HG02973 (cell line): ENCODE results near the gene STXBP5L.
A peak's percentile ranks its signal among the peaks of the same experiment; 100 is the strongest.
"Not testable (repeated sequence)": the region's sequence is repeated elsewhere in the genome, so short reads cannot be mapped to it uniquely, and the experiment has no call there.

Experiments used
- ATAC-seq: cut with Tn5 transposase; IDR thresholded peaks from one replicate; pipeline ENCODE4 v1.9.1; 2021; ENCODE audit warnings: moderate library complexity; ENCODE audit not compliant: unreplicated experiment

Gene STXBP5L

DNA sequence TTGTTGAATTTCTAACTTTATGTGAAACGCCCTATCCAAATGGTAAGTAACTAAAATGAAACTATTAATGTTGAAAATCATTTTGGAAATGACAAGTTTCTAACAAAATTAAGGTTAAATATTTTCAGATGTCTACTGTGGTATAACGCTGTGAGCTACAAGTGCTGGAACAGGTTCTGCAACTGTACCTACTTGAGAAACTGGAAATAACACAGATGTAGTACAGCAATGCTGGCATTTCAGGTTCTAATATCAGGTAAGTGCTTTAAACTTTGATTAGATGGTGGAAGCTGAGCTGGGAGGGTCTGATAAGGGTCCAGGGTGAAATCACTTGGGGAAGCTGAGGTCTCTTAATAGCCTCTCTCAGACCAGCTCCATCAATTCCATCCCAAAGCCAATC is 315.1 kb downstream of the STXBP5L start:
- ATAC-seq = no peak

DNA sequence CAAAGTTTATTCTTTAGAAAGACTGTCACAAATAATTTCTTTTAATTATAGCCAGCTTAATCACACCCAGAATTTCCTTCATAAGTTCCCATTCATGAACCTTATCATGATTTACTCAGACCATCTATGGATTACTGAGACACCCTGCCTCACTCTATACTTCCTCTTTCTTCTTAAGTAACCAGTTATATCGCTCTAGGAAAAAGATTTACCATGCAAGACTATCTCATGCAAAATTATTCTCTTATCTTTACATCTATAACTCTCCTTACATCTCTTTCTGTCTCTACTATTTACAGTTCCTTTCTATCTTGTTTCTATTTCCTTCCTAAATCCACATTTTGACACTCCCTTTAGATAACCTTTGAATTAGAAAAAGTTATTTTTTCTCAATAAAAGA is 321.0 kb downstream of the STXBP5L start:
- no peak for ATAC-seq

DNA sequence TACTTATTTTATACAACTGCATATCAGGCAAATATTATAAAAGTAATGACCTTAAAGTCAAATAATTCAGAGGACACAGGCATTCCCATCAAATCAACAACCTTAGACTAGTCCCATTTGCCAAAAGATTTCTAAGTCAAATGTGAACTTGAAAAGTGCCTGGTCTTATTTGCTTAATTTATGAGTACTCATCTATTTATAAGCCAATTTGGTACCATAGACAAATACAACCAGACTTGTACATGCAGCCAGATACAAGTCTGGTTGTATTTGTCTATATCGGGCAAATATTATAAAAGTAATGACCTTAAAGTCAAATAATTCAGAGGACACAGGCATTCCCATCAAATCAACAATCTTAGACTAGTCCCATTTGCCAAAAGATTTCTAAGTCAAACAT is 322.2 kb downstream of the STXBP5L start:
- not testable (repeated sequence) for ATAC-seq

DNA sequence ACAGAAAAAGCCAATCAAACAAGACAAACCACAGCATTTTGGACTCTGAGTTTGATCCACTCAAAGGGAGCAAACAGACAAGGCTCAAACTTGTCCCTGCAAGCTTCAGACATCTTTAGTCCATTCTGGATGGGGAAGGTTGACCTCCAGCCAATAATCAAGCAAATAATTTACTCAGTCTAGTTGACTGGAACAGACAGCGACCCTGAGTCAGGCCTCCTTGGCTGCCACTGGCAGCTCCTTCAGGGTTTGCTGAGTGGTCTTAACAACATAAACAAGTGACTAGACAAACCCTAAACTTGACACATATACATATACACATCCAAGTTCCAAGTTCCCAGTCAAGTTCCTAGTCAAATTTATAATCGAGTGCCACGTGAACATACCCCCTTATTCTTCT is 323.9 kb downstream of the STXBP5L start:
- ATAC-seq = no peak

DNA sequence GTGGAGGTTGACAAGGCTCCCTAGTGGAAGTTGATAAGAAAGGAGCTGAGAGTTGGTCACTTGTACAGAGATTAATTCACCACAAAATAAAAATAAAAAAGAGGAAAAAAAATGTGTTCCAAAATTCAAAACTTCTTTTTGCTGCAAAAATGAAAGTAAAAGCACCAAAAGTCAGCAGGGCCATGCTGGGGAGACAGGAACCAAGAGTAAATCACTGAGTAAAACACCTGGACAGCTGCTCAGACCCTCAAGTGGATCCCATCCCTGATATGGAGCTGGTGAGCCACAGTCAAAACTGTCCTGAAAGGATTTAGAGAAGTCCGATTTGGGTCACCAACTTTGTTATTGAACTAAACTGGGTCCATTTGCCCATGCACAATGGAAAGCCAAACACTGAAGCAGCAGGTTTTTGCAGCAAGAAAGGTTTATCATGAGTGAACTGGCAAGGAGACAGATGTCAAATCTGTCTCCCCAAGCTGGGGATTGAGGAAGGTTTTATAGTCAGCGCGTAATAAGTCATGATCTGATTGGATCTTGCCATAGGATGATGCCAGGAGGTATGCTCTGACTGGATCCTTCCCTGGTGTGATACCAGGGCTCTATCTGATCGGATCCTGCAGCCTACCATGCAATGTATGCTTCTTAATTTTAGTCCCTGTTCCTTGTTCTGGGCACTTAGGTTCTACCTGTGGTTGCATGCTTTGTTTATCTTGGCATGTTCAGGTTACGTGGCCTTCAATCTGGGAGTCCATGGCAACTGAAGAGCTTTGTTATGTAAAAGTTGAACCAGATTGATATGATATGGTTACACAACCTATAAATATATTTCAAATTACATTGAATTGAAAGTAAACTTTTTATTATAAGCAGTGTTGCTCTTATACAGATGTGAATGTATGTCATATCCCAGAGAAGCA is 324.6 kb downstream of the STXBP5L start:
- no peak for ATAC-seq

DNA sequence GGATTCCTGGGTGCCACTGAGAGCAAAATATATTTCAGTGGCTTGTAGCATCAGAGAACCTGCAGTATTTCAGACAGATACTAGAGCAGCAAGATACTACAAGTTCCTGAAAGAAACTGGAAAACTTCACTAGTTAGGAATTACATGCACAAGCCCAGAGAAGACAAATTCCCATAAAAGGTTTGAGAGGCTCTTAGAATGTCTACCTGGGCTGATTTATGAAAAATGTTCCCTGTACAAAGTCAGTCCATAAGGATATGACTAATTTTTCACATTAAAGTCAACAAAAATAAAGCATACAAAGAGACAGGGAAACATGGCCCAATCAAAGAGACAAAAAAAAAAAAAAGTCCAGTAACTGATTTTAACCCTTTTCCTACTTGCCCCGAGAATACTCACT is 335.2 kb downstream of the STXBP5L start:
- ATAC-seq = no peak

DNA sequence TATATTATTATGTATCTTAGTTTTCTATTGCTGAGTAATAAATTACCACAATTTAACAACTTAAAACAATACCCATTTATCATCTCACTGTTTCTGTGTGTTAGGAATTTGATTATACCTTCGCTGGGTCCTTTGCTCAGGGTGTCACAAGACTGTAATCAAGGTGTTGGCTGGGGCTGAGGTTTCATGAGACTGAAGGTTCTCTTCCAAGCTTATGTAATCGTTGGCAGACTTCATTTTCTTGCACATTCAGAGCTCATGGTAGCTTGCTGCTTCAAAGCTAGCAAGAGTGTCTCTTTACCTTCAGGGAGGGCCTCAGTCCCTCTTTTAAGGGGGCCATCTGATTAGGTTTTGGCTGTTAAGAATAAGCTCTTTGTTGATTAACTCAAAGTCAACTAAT is 344.7 kb downstream of the STXBP5L start:
- ATAC-seq = no peak

DNA sequence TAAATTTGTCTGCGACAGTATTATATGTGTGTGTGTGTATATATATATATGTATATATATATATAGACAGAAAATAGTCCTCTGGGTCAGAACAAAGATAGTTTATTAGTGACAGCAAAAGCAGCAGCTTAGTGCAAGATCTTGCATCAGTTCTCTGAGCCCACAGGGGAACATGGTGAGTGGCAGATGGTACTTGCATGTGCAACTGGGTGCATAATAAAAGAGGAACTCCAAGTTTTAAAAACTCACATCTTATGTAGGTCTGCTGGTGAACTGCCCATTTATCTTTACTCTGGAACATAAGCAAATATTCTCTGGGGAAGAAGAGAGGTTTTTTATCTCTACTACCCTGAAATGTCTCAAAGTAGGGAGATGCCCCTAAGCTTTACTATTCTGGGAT is 361.4 kb downstream of the STXBP5L start:
- ATAC-seq = no peak

DNA sequence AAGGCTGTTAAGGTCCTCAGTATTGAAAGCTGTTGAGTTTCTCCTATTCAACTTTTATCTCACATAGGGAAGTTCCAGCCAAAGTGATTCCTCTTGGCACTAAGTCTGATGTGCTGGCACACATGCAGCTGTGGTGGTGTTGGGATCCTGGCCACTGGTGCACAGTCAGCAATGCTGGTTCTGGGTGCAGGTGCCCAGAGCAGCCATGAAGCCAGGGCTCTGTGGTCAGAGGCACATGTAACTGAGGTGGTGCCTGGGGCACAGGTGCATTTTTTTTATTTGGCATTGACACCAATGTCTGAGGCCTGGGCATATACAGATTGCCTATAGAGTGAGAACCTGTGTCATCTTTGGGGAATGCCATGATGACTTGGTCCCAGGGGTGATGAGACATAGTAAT is 366.4 kb downstream of the STXBP5L start:
- ATAC-seq = no peak

DNA sequence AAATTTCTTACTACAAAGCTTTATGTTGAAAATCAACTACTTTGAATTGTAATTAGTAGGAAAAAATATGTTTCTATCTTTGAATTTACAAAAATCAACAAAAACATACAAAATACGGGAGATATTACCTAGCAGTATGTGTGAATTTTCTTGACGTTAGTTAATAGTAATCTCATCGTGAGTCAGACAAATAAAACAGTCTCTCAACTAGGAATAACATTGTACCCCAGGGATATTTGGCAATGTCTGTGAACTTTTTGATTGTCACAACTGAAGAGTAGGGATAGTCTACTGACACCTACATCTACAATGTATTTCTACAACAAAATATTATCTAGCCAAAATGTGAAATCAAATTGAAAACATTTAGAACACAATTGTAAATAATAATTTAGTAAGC is 387.4 kb downstream of the STXBP5L start:
- ATAC-seq = no peak

DNA sequence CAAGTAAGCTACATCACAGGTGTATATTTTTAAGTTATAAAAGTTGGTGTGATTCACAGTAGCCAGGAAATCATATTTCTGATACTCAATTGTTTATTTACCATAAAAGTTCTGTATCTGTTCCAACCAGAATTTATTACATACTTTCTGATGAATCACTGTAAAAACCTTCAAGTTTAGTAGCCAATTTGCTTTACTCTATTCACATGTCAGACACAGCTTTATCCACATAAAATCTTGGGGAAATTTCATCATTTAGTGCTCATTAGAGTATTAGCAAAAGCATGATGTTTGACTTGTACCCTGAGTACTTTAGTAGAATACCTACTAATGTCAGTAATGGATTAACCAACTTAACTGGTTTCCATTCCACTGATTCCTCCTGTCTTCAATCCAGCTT is 388.0 kb downstream of the STXBP5L start:
- ATAC-seq = no peak

DNA sequence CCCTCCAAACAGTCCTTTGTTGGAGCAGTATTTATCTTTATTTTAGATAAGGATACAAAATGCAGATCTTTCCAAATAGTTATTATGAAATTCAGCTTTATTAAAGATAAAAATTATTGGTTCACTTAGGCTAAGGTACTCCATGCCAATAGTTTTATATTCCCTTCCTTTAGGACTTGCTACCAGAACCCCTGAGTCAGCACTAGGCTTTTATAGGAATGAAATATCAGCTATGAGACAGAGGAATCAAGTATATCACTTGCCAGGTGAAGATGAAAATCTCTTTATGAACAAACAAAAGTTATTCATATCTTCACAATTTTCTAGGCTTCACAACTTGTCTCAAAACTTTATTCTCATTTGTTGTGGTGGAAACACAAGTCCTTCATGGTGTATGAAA is 416.3 kb downstream of the STXBP5L start:
- no peak for ATAC-seq

DNA sequence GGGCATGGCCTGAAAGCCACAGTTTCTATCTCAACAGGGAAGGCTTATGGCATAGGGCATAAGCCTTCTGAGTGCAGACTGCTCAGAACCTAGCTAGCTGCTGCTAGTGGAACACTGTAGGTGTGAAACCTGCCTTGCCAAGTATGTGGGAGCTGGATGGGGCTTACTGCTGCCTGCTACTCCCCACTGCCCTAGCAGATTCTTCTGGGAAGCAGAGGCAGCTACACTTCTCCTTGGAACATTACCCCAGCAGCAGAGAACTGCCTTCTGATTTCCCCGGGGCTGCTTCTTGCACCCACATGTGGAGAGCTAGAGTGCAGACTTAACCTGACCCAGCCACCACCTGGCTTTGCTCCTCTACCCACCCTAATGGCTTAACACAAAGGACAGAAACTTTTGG is 422.1 kb downstream of the STXBP5L start:
- ATAC-seq = no peak

DNA sequence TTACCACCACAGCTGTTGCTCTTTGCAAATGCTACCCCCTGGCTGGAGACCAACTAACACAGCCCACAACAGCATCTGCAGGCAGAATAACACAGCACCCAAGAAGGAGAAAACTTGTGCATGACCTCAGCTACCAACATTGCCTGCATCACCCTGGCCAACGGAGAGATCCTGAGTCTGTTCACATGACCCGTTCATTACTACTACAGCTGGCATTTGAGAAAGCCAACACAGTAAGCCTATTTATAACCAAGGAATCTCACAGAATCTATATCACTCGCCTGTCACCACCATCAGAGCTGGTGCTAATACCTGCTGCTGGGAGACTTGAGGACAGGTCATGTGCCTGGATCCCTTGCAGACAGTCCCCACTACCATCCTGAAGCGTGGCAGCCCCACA is 422.6 kb downstream of the STXBP5L start:
- no peak for ATAC-seq

DNA sequence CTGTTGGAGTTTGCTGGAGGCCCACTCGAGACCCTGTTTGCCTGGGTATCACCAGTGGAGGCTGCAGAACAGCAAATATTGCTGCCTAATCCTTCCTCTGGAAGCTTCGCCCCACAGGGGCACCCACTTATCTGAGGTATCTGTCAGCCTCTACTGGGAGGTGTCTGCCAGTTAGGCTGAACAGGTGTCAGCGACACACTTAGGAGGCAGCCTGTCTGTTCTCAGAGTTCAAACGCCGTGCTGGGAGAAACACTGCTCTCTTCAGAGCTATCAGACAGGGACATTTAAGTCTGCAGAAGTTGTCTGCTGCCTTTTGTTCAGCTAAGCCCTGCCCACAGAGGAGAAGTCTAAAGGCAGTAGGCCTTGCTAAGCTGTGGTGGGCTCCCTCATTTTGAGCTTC is 448.0 kb downstream of the STXBP5L start:
- not testable (repeated sequence) for ATAC-seq

DNA sequence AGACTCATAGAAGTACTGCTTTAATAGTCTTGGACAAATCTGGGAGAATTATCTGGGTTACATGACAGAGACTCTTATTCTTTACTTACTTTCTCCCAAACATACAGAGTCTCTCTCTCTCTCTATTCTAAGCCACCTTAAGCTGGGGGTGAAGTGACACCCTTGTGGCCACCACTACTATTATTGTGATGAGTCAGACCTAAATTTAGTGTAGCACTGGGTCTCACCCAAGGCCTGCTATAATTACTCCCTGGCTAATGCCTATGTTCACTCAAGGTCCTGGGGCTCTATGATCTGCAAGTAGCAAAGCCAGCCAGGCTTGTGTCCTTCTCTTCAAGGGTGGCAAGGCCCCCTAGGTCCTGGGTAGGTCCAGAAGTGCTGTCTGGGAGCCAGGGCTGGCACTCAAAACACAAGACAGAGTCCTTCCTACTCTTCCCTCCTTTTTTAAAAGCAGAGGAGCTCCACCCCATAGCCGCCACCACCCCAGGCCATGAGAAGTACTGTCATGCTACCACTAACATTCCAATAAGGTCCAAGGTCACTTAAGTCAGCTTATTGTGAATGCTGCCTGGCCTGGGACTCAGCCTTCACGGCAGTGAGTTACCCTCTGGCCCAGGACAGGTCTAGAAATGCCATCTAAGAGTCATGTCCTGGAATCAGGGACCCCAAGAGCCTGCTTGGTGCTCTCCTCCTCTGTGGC is 454.2 kb downstream of the STXBP5L start:
- peak; percentile 69 for ATAC-seq

DNA sequence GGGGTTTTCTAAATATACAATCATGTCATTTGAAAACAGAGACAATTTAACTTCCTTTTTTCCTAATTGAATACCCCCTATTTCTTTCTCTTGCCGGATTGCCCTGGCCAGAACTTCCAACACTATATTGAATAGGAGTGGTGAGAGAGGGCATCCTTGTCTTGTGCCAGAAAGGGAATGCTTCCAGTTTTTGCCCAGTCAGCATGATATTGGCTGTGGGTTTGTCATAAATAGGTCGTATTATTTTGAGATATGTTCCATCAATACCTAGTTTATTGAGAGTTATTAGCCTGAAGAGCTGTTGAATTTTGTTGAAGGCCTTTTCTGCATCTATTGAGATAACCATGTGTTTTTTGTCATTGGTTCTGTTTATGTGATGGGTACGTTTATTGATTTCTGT is 480.3 kb downstream of the STXBP5L start:
- ATAC-seq = not testable (repeated sequence)

DNA sequence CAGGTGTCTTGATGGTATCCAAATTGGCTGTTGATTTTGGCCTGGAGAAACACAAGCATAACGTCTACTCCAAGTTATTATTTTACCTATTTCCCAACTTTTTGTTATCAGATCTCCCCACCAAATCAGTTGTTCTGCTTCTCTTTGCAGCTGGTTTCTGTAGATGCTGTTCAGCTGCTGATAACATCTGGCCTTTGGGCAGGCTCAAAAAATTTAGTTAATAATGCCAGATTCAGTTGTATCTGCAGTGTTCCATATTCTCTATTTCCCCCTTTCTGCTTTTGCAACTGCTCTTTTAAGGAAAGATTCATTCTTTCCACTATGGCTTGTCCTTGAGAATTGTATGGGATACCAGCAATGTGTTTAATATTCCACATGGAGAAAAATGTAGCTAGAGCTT is 488.0 kb downstream of the STXBP5L start:
- ATAC-seq = not testable (repeated sequence)

DNA sequence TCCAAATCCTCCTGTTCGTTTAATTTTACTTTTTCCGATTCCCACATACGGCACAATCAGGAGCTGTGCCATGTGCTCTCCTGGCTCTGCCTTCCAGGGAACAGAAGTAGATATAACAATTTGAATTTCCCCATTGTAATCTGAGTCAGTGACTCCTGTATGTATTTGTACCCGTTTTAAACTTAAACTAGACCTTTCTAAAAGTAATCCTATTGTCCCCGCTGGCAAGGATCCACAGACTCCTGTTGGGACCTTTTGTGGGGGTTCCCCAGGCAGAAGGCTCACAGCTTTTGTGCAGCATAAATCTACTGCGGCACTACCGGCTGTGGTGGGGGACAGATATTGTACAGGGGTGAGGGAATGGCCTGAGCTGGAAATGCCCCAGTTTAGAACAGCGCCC is 490.0 kb downstream of the STXBP5L start:
- not testable (repeated sequence) for ATAC-seq

DNA sequence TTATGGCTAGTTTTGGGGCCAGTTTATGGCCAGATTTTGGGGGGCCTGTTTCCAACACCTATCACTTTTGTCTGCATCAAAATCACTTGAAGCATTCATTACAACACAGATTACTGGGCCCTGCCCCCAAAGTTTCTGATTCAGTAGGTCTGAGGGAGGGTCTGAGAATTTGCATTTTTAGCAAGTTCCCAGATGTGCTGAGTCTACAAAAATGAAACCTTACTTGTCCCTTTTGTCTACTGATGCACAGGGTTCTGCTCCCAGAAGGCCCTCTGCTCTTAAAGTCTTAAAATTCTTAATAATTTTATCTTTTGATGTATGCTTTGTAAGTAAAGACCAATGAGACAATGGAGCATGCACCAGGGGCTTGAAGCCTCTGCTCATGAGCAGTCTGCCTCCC is 491.8 kb downstream of the STXBP5L start:
- no peak for ATAC-seq

DNA sequence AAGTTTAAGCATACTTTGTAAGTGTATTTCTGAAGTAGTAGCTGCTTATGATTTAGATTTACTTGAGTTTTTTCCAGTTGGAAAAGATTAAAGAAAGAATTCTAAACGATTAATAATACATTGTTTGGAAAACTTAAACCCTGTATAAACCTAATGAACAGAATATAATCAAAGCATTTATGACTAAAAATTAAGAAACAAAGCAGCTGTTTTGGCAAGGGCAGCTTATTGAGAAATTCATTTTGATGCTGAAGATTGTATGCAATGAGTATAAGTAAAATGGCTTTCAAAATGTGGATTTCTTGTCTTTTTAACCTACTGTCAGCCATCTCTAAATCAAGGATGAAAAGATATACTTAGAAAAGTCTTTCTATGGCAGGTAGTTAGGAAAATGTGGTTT is 497.6 kb downstream of the STXBP5L start:
- ATAC-seq = no peak

DNA sequence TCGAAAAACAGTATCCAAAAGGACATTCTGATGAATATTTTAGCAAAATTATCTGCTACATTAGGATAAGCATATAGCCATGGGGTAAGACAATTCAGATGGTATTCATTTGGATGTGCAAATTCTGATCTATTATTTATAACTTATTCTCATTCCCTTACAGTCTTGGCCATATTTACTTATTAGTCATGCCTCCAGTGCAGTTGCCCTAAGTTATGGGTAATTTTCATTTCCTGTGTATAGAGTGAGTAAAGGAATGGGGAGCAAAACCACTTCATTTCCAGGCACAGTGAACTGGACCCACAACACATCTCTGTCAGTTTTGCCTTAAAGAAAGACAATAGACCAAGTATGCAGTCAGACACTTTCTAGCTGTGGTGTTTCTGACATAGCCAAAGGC is 503.5 kb downstream of the STXBP5L start:
- ATAC-seq = no peak
